Measurements from ENCODE around the gene NDRG3.

The NDRG3 gene

DNA sequence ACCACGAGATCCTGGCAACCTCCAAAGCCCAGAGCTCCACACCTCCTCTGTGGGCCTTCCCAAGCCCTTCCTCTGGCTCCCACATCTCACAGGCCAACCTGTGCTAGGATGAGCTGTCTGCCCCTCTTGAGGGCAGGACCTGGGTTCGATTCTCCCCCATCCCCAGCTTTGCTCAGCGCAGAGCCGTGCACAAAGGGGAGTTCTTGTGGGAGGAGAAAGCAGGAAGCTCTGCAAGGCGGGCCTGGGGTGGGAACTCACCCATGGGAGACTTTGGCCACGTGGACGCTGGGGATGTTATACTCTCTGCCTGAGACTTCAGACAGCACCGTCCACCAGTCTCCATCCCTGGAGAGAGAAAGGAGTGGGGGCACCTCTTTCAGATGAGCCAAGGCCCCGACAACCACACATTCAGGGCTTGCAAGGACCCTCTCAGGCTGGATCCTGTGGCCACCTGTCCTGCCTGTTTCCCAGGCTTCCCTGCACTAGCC lies 112.6 kb downstream of the NDRG3 start:
- ATAC-seq (ENCODE audit: low read depth) (no peak), DNase-seq (ENCODE audit: low spot score in 2 of 2) (no peak)
- H3K4me3 Mint-ChIP-seq: no peak overlapping the region
- H3K9me3 Mint-ChIP-seq: no peaks in the 10 kb centered on the region
- no peak overlapping the region for H3K27ac Mint-ChIP-seq
- H3K36me3 Mint-ChIP-seq: peaks cover 3% of the 10 kb centered on the region
- H3K4me1 Mint-ChIP-seq: peaks cover 6% of the 10 kb centered on the region
- no peaks in the 10 kb centered on the region for H3K27me3 Mint-ChIP-seq

DNA sequence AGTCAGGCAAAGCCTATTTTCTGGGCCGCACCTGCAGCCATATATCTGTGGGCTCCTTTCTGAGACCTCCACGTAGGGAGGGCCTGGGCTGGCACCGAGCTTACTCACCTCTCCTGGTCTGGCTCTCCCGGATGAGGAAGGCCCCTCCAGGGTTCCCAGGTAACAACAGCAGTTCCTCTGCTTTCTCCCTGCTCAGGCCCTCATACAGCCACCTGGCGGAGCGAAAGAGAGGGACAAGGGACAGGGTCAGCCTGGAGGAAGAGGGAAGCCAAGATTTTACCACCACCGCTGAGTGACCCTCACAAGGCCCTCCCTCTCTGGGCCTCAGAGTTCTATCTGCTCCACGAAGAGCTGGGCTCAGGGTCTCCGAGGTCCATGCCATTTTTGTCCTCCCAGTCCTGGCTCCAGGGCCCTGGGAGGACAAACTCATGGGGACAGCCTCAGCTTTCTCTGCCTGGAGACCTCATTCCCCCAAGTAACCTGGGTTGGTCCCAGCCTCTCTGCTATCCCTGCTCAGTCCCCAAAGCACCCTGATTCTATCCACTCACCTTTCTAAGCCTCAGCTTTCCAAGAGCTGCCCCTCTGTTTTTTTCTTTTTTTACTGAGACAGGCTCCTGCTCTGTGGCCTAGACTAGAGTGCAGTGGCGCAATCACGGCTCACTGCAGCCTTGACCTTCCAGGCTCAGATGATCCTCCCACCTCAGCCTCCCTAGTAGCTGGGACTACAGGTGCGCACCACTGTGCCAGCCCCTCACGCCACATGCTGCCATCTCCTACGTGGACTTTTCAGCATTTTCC lies 113.2 kb downstream of the NDRG3 start:
- H3K36me3 Mint-ChIP-seq: peaks cover 3% of the 10 kb centered on the region
- H3K27ac Mint-ChIP-seq: no peak overlapping the region
- H3K4me1 Mint-ChIP-seq: peaks cover 6% of the 10 kb centered on the region
- no peak for ATAC-seq (ENCODE audit: low read depth)
- DNase-seq (ENCODE audit: low spot score in 2 of 2): no peak
- H3K4me3 Mint-ChIP-seq: no peak overlapping the region
- no peaks in the 10 kb centered on the region for H3K9me3 Mint-ChIP-seq
- no peaks in the 10 kb centered on the region for H3K27me3 Mint-ChIP-seq

DNA sequence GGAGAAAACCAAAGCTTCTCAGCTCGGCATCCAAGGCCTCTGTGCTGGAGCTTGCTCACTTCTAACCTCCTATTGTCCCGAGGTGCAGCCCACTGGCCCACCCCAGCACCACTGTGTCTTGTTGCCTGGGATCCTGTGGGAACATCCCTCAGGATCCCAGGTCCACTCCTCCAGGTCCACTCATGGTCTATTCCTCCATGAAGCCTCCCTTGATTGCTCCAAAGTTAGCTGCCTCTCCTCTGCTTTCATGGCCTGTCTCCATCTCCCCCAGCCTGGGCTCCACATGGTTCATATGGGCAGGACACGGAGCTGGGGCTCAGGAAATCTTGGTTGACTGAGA lies 113.8 kb downstream of the NDRG3 start:
- Mint-ChIP-seq H3K4me1 (peaks cover 6% of the 10 kb centered on the region), H3K36me3 (peaks cover 3% of the 10 kb centered on the region), H3K27ac (no peak overlapping the region)

DNA sequence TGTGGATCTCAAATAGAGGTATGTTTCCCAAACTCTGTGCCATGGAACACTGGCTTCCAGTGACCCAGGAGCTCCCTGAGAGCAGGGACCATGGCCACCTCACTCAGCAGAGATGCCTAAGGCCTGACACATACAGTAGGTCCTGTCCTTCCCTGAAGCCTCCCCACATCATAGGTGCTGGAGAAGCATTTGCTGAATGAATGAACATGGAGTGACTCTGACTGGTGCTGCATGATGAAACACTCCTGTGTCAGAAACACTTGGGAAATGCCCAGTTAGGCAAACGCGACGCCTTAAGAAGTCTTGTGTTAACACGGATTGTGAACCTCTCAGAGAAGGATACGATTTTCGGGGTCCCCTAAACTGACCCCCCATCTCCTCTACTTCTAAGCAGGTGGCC lies 114.2 kb downstream of the NDRG3 start:
- no peak overlapping the region for H3K4me3 Mint-ChIP-seq
- DNase-seq (ENCODE audit: low spot score in 2 of 2) (no peak), ATAC-seq (ENCODE audit: low read depth) (no peak)
- no peak overlapping the region for H3K27ac Mint-ChIP-seq
- H3K4me1 Mint-ChIP-seq: peaks cover 8% of the 10 kb centered on the region
- no peaks in the 10 kb centered on the region for H3K27me3 Mint-ChIP-seq
- no peaks in the 10 kb centered on the region for H3K9me3 Mint-ChIP-seq
- peaks cover 3% of the 10 kb centered on the region for H3K36me3 Mint-ChIP-seq

More for the DNA sequence above, 113.8 kb downstream of the NDRG3 start:
- no peak for ATAC-seq (ENCODE audit: low read depth)
- no peak overlapping the region for H3K4me3 Mint-ChIP-seq
- H3K27me3 Mint-ChIP-seq: no peaks in the 10 kb centered on the region
- no peaks in the 10 kb centered on the region for H3K9me3 Mint-ChIP-seq
- DNase-seq (ENCODE audit: low spot score in 2 of 2): no peak

DNA sequence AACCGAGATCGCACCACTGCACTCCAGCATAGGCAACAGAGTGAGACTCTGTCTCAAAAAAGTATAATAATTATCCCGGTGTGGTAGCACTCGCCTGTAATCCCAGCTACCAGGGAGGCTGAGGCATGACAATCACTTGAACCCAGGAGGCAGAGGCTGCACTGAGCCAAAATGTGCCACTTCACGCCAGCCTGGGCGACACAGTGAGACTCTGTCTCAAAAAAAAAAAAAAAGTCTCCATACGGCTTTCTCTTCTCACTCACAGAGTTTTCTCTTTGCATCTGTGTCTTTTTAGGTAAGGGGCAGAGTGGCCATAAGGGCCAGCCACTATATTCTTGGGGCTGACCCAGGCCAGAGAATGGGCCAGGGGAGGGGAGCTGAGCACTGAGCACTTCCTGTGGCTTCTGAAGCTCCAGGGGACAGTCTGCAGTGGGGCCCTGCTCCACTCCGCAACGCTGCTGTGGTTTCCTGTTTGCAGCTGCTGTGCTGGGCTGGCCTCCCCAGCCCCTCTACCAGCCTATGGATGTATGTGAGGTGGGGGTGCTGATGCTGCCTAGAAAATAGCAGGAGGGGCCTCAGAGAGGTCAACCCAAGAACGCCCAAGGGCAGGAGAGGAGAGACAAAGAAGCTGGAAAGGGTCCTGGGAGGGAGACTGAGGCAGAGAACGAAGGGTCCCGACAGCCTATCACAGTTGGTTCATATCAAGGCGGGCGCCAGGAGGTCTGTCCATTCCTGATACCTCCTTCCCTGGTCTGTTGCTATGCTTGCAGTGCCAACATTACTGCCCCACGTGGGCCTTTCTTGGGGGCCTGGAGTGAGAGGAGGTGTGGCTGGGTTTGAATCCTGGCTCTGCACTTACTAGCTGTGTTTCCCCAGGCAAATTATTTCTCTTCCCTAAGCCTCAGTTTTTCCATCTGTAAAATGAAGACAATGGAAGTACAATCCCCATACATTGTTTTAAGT lies 115.9 kb downstream of the NDRG3 start:
- Mint-ChIP-seq H3K4me3 (peak overlapping the region; percentile 11), H3K9me3 (no peaks in the 10 kb centered on the region), H3K36me3 (no peaks in the 10 kb centered on the region), H3K27me3 (no peaks in the 10 kb centered on the region), H3K4me1 (peaks cover 8% of the 10 kb centered on the region), H3K27ac (no peak overlapping the region)
- DNase-seq (ENCODE audit: low spot score in 2 of 2): no peak
- ATAC-seq (ENCODE audit: low read depth): peak; percentile 54

DNA sequence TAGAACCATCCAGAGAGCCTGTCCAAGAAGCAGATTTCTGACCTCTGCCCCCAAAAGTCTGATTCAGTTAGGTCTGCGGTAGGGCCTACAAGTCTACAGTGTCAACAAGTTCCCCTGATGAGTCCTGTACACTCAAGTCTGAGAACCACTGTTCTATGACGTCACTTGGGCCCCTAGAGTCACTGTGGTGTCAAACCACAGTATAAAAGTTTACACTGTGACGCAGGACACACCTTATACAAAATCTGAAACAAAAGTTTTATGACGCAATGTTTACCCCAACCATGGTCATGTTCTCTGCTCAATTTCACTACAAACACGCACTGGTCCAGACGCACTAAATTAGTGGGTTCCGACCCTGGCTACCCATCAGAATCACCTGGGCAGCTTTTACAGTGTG lies 117.8 kb downstream of the NDRG3 start:
- Mint-ChIP-seq H3K4me1 (peaks cover 8% of the 10 kb centered on the region), H3K4me3 (no peak overlapping the region), H3K27ac (no peak overlapping the region), H3K36me3 (no peaks in the 10 kb centered on the region), H3K9me3 (no peaks in the 10 kb centered on the region), H3K27me3 (no peaks in the 10 kb centered on the region)
- ATAC-seq (ENCODE audit: low read depth) (no peak), DNase-seq (ENCODE audit: low spot score in 2 of 2) (no peak)

DNA sequence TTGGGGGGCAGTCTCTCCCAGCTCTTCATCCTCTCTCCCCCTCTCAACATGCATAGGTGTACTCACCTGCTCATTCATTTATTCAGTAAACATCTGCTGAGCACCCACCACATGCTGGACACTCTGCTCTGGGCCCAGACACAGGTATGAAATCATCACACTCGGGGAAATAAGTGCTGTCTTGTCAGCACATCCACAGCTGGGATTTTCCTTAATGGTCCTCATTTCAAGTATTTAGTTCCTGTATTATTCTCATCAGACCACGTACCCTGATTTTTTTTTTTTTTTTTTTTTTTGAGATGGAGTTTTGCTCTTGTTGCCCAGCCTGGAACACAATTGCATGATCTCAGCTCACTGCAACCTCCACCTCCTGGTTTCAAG lies 121.0 kb downstream of the NDRG3 start:
- Mint-ChIP-seq H3K4me1 (peaks cover 6% of the 10 kb centered on the region), H3K9me3 (no peaks in the 10 kb centered on the region), H3K4me3 (no peak overlapping the region), H3K27ac (no peak overlapping the region), H3K36me3 (peaks cover 4% of the 10 kb centered on the region), H3K27me3 (no peaks in the 10 kb centered on the region)
- DNase-seq (ENCODE audit: low spot score in 2 of 2) (no peak), ATAC-seq (ENCODE audit: low read depth) (no peak)

DNA sequence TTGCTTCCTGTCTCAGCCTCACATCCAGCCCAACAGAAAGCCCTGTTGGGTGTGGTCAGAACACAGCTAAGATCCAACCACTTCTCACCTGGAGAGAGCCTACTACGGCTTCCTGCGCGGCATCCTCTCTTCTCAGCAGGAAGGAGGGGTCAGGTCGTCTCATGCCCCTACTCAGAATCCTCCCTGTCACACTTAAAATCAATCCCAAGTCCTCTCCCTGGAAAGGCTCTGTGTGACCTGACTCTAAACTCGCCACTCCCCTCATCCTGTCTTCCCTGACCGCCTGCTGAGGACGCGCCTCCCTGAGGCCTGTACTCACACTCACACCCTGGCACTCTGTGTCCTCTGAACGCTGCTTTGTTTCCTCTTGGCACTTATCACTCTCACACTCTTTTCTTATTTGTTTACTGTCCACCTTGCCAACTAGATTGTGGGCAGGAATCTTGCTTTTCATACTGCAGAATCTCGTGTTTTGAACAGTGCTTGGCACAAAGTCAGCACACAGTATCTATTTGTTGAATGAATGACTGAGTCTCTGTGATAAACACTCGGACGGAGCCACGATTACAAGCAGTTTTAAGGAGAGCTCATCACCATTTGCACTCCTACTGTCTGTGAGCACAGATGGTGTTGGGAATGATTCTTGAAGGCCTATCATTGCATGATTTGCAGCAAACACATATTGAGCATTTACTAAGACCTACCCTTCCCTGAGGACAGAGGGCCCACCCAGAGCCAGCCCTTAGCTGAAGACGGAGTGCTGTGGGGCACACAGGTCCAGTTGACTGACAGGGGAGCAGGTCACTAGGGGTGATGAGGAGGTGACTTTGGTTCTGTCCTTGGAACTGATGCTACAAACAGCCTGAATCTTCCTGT lies 121.6 kb downstream of the NDRG3 start:
- Mint-ChIP-seq H3K27me3 (no peaks in the 10 kb centered on the region), H3K4me3 (no peak overlapping the region), H3K9me3 (no peaks in the 10 kb centered on the region), H3K4me1 (peaks cover 2% of the 10 kb centered on the region), H3K36me3 (peaks cover 4% of the 10 kb centered on the region), H3K27ac (no peak overlapping the region)
- ATAC-seq (ENCODE audit: low read depth): no peak
- no peak for DNase-seq (ENCODE audit: low spot score in 2 of 2)

DNA sequence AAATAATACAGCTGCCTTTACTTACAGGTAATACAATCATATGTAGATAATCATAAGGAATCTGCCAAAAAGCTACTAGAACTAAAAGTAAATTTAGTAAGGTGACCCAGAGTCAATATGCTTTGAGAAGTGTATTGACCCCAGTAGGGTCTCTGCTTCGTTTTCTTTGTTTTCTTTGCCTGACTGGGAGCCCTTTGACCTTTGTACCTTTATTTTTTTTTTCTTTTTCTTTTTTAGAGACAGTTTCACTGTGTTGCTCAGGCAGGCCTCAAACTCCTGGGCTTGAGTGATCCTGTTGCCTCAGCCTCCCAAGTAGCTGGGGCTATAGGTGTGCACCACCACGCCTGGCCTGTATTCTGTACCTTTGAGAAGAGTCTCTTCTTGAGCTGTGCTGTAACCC lies 122.4 kb downstream of the NDRG3 start:
- no peak overlapping the region for H3K4me3 Mint-ChIP-seq
- peaks cover 2% of the 10 kb centered on the region for H3K4me1 Mint-ChIP-seq
- H3K9me3 Mint-ChIP-seq: no peaks in the 10 kb centered on the region
- H3K36me3 Mint-ChIP-seq: peaks cover 4% of the 10 kb centered on the region
- H3K27ac Mint-ChIP-seq: no peak overlapping the region
- no peak for DNase-seq (ENCODE audit: low spot score in 2 of 2)
- no peak for ATAC-seq (ENCODE audit: low read depth)
- no peaks in the 10 kb centered on the region for H3K27me3 Mint-ChIP-seq

DNA sequence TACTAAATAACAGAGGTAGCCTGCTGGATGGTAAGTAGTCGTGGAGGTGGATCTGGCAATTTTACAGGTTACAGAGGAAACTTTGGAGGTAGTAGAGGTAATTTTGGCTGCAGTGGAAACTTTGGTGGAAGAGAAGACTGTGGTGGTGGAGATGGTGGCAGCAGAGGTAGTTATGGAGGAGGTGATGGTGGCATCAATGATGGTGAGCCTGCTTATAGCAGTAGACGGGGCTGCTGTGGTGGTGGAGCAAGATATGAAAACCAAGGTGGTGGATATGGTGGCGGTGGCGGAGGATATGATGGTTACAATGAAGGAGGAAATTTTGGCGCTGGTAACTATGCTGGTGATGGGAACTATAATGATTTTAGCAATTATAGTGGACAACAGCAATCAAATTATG lies 125.0 kb downstream of the NDRG3 start:
- Mint-ChIP-seq H3K27me3 (no peaks in the 10 kb centered on the region), H3K4me1 (no peaks in the 10 kb centered on the region), H3K36me3 (peaks cover 4% of the 10 kb centered on the region), H3K27ac (no peak overlapping the region), H3K4me3 (no peak overlapping the region), H3K9me3 (no peaks in the 10 kb centered on the region)
- ATAC-seq (ENCODE audit: low read depth) (no peak), DNase-seq (ENCODE audit: low spot score in 2 of 2) (no peak)

DNA sequence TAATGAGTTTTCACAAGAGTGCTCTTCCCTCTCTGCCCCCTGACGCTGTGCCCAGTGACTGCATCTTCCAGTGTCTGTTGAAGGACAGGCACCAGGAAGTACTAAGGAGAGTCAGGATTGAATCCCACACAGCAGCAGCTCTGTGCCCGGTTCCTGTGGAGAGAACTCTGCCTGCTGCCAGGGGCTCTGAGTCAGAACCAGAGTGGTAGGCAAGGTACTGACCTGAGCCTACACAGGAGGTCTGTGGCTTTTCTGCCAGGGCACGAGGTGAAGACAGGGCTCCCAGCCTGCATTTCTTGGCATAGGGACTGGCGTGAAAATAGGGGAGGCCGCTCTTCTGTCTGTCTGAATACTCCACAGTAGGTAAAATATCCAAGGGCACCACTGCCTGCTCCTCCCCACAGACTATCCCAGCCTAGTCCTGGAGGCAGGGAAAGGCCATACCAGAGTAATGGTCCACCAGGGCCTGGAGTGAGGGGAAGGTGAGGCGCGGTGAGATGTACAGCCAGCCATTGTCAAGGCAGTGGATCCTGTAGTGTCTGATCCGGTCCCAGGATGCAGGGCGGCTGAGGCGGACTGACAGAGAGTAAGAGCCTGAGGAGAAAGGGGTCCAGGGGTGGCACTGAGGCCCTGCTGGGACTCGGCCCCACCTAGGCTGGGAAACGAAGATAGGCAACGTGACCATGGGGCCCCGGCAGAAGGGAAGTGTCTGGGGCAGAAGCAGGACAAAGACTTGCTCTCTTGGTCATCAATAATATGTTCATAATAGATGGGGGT lies 130.9 kb downstream of the NDRG3 start:
- Mint-ChIP-seq H3K27me3 (no peaks in the 10 kb centered on the region), H3K4me1 (peaks cover 3% of the 10 kb centered on the region), H3K4me3 (no peak overlapping the region), H3K36me3 (peaks cover 5% of the 10 kb centered on the region), H3K9me3 (no peaks in the 10 kb centered on the region), H3K27ac (no peak overlapping the region)
- no peak for ATAC-seq (ENCODE audit: low read depth)
- DNase-seq (ENCODE audit: low spot score in 2 of 2): no peak

DNA sequence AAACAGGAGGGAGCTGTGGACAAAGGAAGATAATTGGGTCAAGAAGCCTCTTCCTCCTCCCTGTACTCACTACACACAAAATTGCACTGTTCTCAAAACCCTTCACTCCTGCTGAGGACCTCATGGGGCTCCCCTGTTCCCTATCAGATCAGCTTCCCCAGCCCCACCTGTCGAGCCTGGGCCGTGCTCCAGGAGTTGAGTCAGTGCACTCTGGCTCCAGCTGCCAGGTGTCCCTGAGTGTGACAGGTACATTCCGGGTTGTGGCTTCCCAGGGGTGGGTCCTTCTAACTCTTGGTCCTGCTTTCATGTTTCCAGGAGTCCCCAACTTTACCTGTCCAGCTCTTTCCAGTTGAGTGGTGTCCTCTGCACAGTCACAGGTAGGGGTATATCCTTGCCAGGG lies 131.9 kb downstream of the NDRG3 start:
- Mint-ChIP-seq H3K4me1 (peaks cover 3% of the 10 kb centered on the region), H3K4me3 (no peak overlapping the region), H3K27me3 (no peaks in the 10 kb centered on the region), H3K27ac (no peak overlapping the region), H3K9me3 (no peaks in the 10 kb centered on the region), H3K36me3 (peaks cover 8% of the 10 kb centered on the region)
- ATAC-seq (ENCODE audit: low read depth) (no peak), DNase-seq (ENCODE audit: low spot score in 2 of 2) (no peak)

DNA sequence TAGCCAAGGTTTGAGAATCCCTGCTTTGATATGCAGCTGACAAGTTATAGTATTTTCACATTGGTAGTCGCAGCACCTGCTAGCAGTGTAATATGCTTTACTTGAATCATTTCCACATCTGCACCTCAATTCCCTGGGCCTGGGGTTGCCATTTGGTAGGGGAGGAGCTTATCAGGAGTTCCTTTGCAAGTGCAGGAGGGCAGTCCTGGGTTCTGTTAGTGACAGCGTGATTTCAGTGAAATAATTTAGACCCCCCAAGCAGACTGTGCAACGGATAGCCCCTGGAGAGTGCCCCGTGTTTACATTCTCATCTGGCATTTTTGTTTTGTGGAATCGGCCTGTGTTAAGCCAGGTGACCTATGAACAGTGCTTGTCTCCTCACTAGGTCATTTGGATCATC lies 134.3 kb downstream of the NDRG3 start:
- no peak for DNase-seq (ENCODE audit: low spot score in 2 of 2)
- no peaks in the 10 kb centered on the region for H3K27me3 Mint-ChIP-seq
- H3K4me3 Mint-ChIP-seq: no peak overlapping the region
- peaks cover 10% of the 10 kb centered on the region for H3K36me3 Mint-ChIP-seq
- H3K9me3 Mint-ChIP-seq: no peaks in the 10 kb centered on the region
- no peak overlapping the region for H3K27ac Mint-ChIP-seq
- H3K4me1 Mint-ChIP-seq: peaks cover 7% of the 10 kb centered on the region
- no peak for ATAC-seq (ENCODE audit: low read depth)

Data from memory B cell (primary cell).